H9 (cell line): ENCODE measurements around the gene TNNI3. TPM values are rescaled to one million over a fixed set of nuclear protein-coding genes. Genes with fewer than 3 reads are reported as not detected.
A peak's percentile ranks its signal among the peaks of the same experiment; 100 is the strongest.

ENCODE experiments used
- DNase-seq: peaks from one replicate; pipeline ENCODE4 v3.0.0-alpha.2; 2017
- H2AFZ ChIP-seq: one replicate; pipeline ENCODE4 v1.6.1; 2013; ENCODE audit warnings: mild to moderate bottlenecking, low read length, control low read depth, moderate library complexity
- H2AK5ac ChIP-seq: 2 replicates; pipeline ENCODE4 v1.6.1; 2013; ENCODE audit warnings: low read length, control low read depth, mixed read lengths; ENCODE audit not compliant: insufficient read length
- H2BK120ac ChIP-seq: one replicate; pipeline ENCODE4 v1.6.1; 2013; ENCODE audit warnings: low read depth, mild to moderate bottlenecking, low read length, control low read depth, inconsistent platforms; ENCODE audit not compliant: poor library complexity, severe bottlenecking
- H2BK12ac ChIP-seq: 2 replicates; pipeline ENCODE4 v1.6.1; 2013; ENCODE audit warnings: low read length, control low read depth, mixed read lengths, low read depth; ENCODE audit not compliant: insufficient read length
- H2BK15ac ChIP-seq: 2 replicates; pipeline ENCODE4 v1.6.1; 2013; ENCODE audit warnings: low read depth, low read length, control low read depth
- H2BK20ac ChIP-seq: one replicate; pipeline ENCODE4 v1.6.1; 2013; ENCODE audit warnings: low read depth, mild to moderate bottlenecking, low read length, control low read depth, inconsistent platforms; ENCODE audit not compliant: poor library complexity, severe bottlenecking
- H2BK5ac ChIP-seq: 2 replicates; pipeline ENCODE4 v1.6.1; 2013; ENCODE audit warnings: low read length, control low read depth, mixed read lengths; ENCODE audit not compliant: insufficient read length
- H3K14ac ChIP-seq: 2 replicates; pipeline ENCODE4 v1.6.1; 2013; ENCODE audit warnings: low read length, control low read depth; ENCODE audit not compliant: insufficient read depth
- H3K18ac ChIP-seq: 2 replicates; pipeline ENCODE4 v1.6.1; 2013; ENCODE audit warnings: low read depth, mild to moderate bottlenecking, mixed read lengths, low read length, control low read depth; ENCODE audit not compliant: insufficient read length
- H3K23ac ChIP-seq: 2 replicates; pipeline ENCODE4 v1.6.1; 2013; ENCODE audit warnings: low read length, control low read depth, mixed read lengths, low read depth; ENCODE audit not compliant: insufficient read length
- H3K23me2 ChIP-seq: 2 replicates; pipeline ENCODE4 v1.6.1; 2013; ENCODE audit warnings: low read depth, mild to moderate bottlenecking, mixed read lengths, low read length, control low read depth; ENCODE audit not compliant: insufficient read length, poor library complexity, severe bottlenecking
- H3K27ac ChIP-seq: 2 replicates; pipeline ENCODE4 v1.5.1; 2013; ENCODE audit warnings: low read length, control low read depth, mixed read lengths, low read depth; ENCODE audit not compliant: insufficient read length
- H3K27me3 ChIP-seq: 2 replicates; pipeline ENCODE4 v1.6.1; 2013; ENCODE audit warnings: low read length, control low read depth, inconsistent platforms; ENCODE audit not compliant: insufficient read depth
- H3K4ac ChIP-seq: 2 replicates; pipeline ENCODE4 v1.6.1; 2013; ENCODE audit warnings: low read depth, mild to moderate bottlenecking, control low read depth, inconsistent platforms, low read length, moderate library complexity
- H3K4me1 ChIP-seq: 2 replicates; pipeline ENCODE4 v1.6.1; 2013; ENCODE audit warnings: low read length, control low read depth, inconsistent platforms; ENCODE audit not compliant: insufficient read depth
- H3K4me2 ChIP-seq: 2 replicates; pipeline ENCODE4 v1.6.1; 2013; ENCODE audit warnings: low read length, control low read depth, mixed read lengths; ENCODE audit not compliant: insufficient read length, insufficient read depth
- H3K56ac ChIP-seq: 2 replicates; pipeline ENCODE4 v1.6.1; 2013; ENCODE audit warnings: low read depth, mild to moderate bottlenecking, mixed read lengths, low read length, control low read depth; ENCODE audit not compliant: insufficient read length
- H3K79me1 ChIP-seq: 2 replicates; pipeline ENCODE4 v1.6.1; 2013; ENCODE audit warnings: low read depth, mild to moderate bottlenecking, moderate library complexity, low read length, control low read depth, inconsistent platforms; ENCODE audit not compliant: insufficient read depth, poor library complexity, severe bottlenecking
- H3K79me2 ChIP-seq: 2 replicates; pipeline ENCODE4 v1.6.1; 2013; ENCODE audit warnings: low read length, control low read depth, inconsistent platforms; ENCODE audit not compliant: insufficient read depth
- H3K9ac ChIP-seq: 2 replicates; pipeline ENCODE4 v1.6.1; 2013; ENCODE audit warnings: low read length, control low read depth, mixed read lengths; ENCODE audit not compliant: insufficient read length; ENCODE audit errors: extremely low read depth
- H3K9me3 ChIP-seq: one replicate; pipeline ENCODE4 v1.6.1; 2013; ENCODE audit warnings: low read depth, low read length, inconsistent platforms; ENCODE audit not compliant: control insufficient read depth
- H3T11ph ChIP-seq: one replicate; pipeline ENCODE4 v1.6.1; 2013; ENCODE audit warnings: mild to moderate bottlenecking, low read length, control low read depth, inconsistent platforms
- H4K20me1 ChIP-seq: one replicate; pipeline ENCODE4 v1.6.1; 2013; ENCODE audit not compliant: control insufficient read depth, insufficient read length, insufficient read depth
- H4K5ac ChIP-seq: 2 replicates; pipeline ENCODE4 v1.6.1; 2013; ENCODE audit warnings: low read depth, mild to moderate bottlenecking, mixed read lengths, low read length, control low read depth; ENCODE audit not compliant: insufficient read length
- H4K8ac ChIP-seq: replicated peaks from 2 replicates; pipeline ENCODE4 v1.6.1; 2013; ENCODE audit warnings: low read length, control low read depth, mixed read lengths, low read depth; ENCODE audit not compliant: insufficient read length
- H4K91ac ChIP-seq: 2 replicates; pipeline ENCODE4 v1.6.1; 2013; ENCODE audit warnings: low read depth, mild to moderate bottlenecking, moderate library complexity, mixed read lengths, low read length, control low read depth; ENCODE audit not compliant: insufficient read length
- H3K27ac Mint-ChIP-seq, 3 experiments: 2 replicates in 2 of 3; 3 replicates in 1 of 3; pipeline ENCODE4 v1.8.0; 2020 to 2021; ENCODE audit warnings: mixed read lengths in 3 of 3, mild to moderate bottlenecking in 1 of 3, moderate library complexity in 1 of 3
- H3K27me3 Mint-ChIP-seq: 2 replicates; pipeline ENCODE4 v1.8.0; 2021; ENCODE audit warnings: low read depth, mild to moderate bottlenecking, moderate library complexity, mixed read lengths
- H3K36me3 Mint-ChIP-seq, 3 experiments: 2 replicates in 2 of 3; 3 replicates in 1 of 3; pipeline ENCODE4 v1.8.0; 2020 to 2021; ENCODE audit warnings: low read depth in 3 of 3, mixed read lengths in 3 of 3; ENCODE audit not compliant: insufficient read depth in 1 of 3
- H3K4me1 Mint-ChIP-seq, 2 experiments: 2 replicates each; pipeline ENCODE4 v1.8.0; 2020; ENCODE audit warnings: mixed read lengths in 2 of 2
- H3K4me3 Mint-ChIP-seq, 2 experiments: 2 replicates in 1 of 2; 3 replicates in 1 of 2; pipeline ENCODE4 v1.8.0; 2020 to 2021; ENCODE audit warnings: mild to moderate bottlenecking in 2 of 2, mixed read lengths in 2 of 2, moderate library complexity in 1 of 2
- H3K9me3 Mint-ChIP-seq, 2 experiments: 2 replicates in 1 of 2; 3 replicates in 1 of 2; pipeline ENCODE4 v1.8.0; 2020; ENCODE audit warnings: mild to moderate bottlenecking in 2 of 2, mixed read lengths in 2 of 2, moderate library complexity in 1 of 2
- WGBS: extraction: QIAGEN DNeasy Blood & Tissue Kit; methylation state at CpG from one replicate; pipeline ENCODE4 v1.1.7; 2013; ENCODE audit warnings: missing lambda C conversion rate, low lambda C conversion rate, mixed read lengths; ENCODE audit not compliant: insufficient read length; ENCODE audit errors: extremely low coverage; 5-methylcytosine and 5-hydroxymethylcytosine counted together
- total RNA-seq: library from RNA; stranded (reverse); gene quantifications from 2 replicates; pipeline ENCODE4 v1.2.1, GENCODE V29; 2021
- TF ChIP-seq, protein P1 (sequence below): fragments of 200-600 bp; sonication (generic); conservative IDR thresholded peaks from 3 replicates; pipeline ENCODE4 v1.8.0; 2021; ENCODE audit warnings: antibody characterized with exemption, mild to moderate bottlenecking

Gene TNNI3
- total RNA-seq, 1 experiment from 2014 or later, result 36.9 TPM

DNA sequence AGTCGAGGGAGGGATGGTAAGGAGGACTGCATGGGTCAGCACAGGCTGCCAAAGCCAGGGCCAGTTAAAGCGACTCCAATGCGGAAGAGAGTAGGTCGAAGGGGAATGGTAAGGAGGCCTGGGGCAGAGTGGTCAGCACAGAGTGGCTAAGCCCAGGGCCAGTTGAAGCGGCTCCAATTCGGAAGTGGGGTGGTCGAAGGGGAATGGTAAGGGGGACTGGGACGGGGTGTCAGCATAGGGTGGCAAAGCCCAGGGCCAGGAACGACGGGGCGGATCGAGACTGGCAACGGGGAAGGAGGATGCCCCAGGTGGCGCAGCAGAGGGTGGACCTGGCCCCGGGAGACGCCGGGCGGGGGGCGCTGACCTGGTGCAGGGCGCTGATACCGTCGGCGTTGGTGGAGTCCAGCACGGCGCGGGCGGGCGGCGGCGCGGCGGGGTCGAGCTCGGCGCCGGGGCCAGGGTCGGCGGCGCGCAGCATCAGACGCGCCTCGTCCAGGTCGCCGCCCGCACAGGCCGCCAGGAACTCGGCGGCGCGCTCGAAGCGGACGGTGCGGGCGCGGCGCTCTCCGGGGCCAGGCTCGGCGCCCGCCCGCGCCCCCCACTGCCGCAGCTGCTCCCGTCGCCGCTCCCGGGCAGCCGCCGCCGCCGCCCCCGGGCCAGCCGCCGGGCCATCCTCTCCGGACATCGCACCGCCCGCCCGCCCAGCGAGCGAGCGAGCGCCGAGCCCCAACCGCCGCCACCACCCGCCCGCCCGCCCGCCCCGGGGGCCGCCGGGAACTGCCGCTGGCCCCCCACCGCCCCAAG is 40.5 kb downstream of the TNNI3 start, which contains the start of gene PPP1R12C:
TSS of gene PPP1R12C (minus strand) at position 779 of the 804 bp plus-strand sequence. CDS start at position 685, 94 bp downstream.
- H3K4me3 Mint-ChIP-seq, result peak within 1 kb of the TSS; percentile 92 to 97
- Histone ChIP-seq H3K79me2 (peaks cover 7% of the 10 kb centered on the region; the same call in 1 of the 2 replicates), H2BK15ac (no peak within 1 kb of the TSS; the same call in 1 of the 2 replicates), H3K4me2 (peak within 1 kb of the TSS; percentile 99), H4K8ac (no peak within 1 kb of the TSS), H3K4me1 (no peaks in the 10 kb centered on the region), H2BK120ac (no peak within 1 kb of the TSS), H3K27ac (no peak within 1 kb of the TSS), H3K23me2 (peaks cover 15% of the 10 kb centered on the region), H2BK12ac (no peak within 1 kb of the TSS), H3K56ac (no peak within 1 kb of the TSS), H3K4ac (no peak within 1 kb of the TSS), H4K20me1 (peaks cover 3% of the 10 kb centered on the region), H4K91ac (no peak within 1 kb of the TSS), H3K14ac (peak within 1 kb of the TSS; percentile 77), H2AFZ (peak within 1 kb of the TSS; percentile 62), H2BK20ac (no peak within 1 kb of the TSS), H3K27me3 (no peaks in the 10 kb centered on the region), H3K79me1 (peaks cover 5% of the 10 kb centered on the region), H3K9ac (peak within 1 kb of the TSS; percentile 77), H3T11ph (no peak within 1 kb of the TSS), H3K9me3 (no peaks in the 10 kb centered on the region), H2BK5ac (no peak within 1 kb of the TSS), H3K18ac (peak within 1 kb of the TSS; percentile 30), H3K23ac (no peak within 1 kb of the TSS), H4K5ac (no peak within 1 kb of the TSS), H2AK5ac (no peak within 1 kb of the TSS)
- no peaks in the 10 kb centered on the region for H3K9me3 Mint-ChIP-seq
- TF ChIP-seq, protein P1, sequence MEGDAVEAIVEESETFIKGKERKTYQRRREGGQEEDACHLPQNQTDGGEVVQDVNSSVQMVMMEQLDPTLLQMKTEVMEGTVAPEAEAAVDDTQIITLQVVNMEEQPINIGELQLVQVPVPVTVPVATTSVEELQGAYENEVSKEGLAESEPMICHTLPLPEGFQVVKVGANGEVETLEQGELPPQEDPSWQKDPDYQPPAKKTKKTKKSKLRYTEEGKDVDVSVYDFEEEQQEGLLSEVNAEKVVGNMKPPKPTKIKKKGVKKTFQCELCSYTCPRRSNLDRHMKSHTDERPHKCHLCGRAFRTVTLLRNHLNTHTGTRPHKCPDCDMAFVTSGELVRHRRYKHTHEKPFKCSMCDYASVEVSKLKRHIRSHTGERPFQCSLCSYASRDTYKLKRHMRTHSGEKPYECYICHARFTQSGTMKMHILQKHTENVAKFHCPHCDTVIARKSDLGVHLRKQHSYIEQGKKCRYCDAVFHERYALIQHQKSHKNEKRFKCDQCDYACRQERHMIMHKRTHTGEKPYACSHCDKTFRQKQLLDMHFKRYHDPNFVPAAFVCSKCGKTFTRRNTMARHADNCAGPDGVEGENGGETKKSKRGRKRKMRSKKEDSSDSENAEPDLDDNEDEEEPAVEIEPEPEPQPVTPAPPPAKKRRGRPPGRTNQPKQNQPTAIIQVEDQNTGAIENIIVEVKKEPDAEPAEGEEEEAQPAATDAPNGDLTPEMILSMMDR, result no peak
- H3K27me3 Mint-ChIP-seq, result peaks cover 4% of the 10 kb centered on the region
- no peaks in the 10 kb centered on the region for H3K36me3 Mint-ChIP-seq
- no CpG with 5 or more reads among the region's 97 CpGs for WGBS
- H3K4me1 Mint-ChIP-seq, result peaks cover 21 to 30% of the 10 kb centered on the region in 2 experiments
- DNase-seq, result no peak
- peak within 1 kb of the TSS; percentile 97 to 99 (median 98) for H3K27ac Mint-ChIP-seq
